ENCODE data around the gene CYFIP1.

CYFIP1 gene

GRCh38 chr15:22968366-22968765 is 11.8 kb downstream of the CYFIP1 start:
- peak; percentile 37 for DNase-seq (ENCODE audit: low read depth)

- no peak for DNase-seq (ENCODE audit: low read depth)
These were observed 12.9 kb downstream of the CYFIP1 start for GRCh38 chr15:22967084-22967770.

GRCh38 chr15:22966321-22967083 is 13.7 kb downstream of the CYFIP1 start:
- DNase-seq (ENCODE audit: low read depth) = no peak

GRCh38 chr15:22963641-22964040 is 16.5 kb downstream of the CYFIP1 start:
- no peak for DNase-seq (ENCODE audit: low read depth)

- DNase-seq (ENCODE audit: low read depth) = no peak
These were observed 17.6 kb downstream of the CYFIP1 start for GRCh38 chr15:22962611-22963010.

- no peak for DNase-seq (ENCODE audit: low read depth)
These were observed 18.4 kb downstream of the CYFIP1 start for GRCh38 chr15:22961762-22962161.

- no peak for DNase-seq (ENCODE audit: low read depth)
These were observed 19.6 kb downstream of the CYFIP1 start for GRCh38 chr15:22960556-22960955.

- no peak for DNase-seq (ENCODE audit: low read depth)
These were observed 20.0 kb downstream of the CYFIP1 start for GRCh38 chr15:22960126-22960525.

- DNase-seq (ENCODE audit: low read depth) = no peak
These were observed 20.7 kb downstream of the CYFIP1 start for GRCh38 chr15:22959321-22960101.

GRCh38 chr15:22958487-22959280 is 21.5 kb downstream of the CYFIP1 start:
- DNase-seq (ENCODE audit: low read depth) = no peak

- DNase-seq (ENCODE audit: low read depth) = no peak
These were observed 23.2 kb downstream of the CYFIP1 start for GRCh38 chr15:22956978-22957260.

- no peak for DNase-seq (ENCODE audit: low read depth)
These were observed 23.8 kb downstream of the CYFIP1 start for GRCh38 chr15:22956257-22956977.

GRCh38 chr15:22955544-22956119 is 24.5 kb downstream of the CYFIP1 start:
- no peak for DNase-seq (ENCODE audit: low read depth)

GRCh38 chr15:22954798-22955543 is 25.2 kb downstream of the CYFIP1 start:
- DNase-seq (ENCODE audit: low read depth) = no peak

GRCh38 chr15:22954326-22954725 is 25.8 kb downstream of the CYFIP1 start:
- DNase-seq (ENCODE audit: low read depth) = no peak

- DNase-seq (ENCODE audit: low read depth) = no peak
These were observed 27.2 kb downstream of the CYFIP1 start for GRCh38 chr15:22952796-22953579.

GRCh38 chr15:22951381-22952280 is 28.5 kb downstream of the CYFIP1 start:
- DNase-seq (ENCODE audit: low read depth) = no peak

GRCh38 chr15:22951031-22951380 is 29.2 kb downstream of the CYFIP1 start:
- no peak for DNase-seq (ENCODE audit: low read depth)

Measured in fibroblast of the conjunctiva (primary cell).